Common myeloid progenitor, CD34-positive (primary cell): ENCODE measurements around the gene OR56B1. TPM values are rescaled to one million over a fixed set of nuclear protein-coding genes. Genes with fewer than 3 reads are reported as not detected.
A peak's percentile ranks its signal among the peaks of the same experiment; 100 is the strongest.
"Not testable (repeated sequence)": the region's sequence is repeated elsewhere in the genome, so short reads cannot be mapped to it uniquely, and the experiment has no call there.

Experiments
- CTCF ChIA-PET: fragments of 350-600 bp; sonication (Branson Sonifier 250); formaldehyde crosslinking; loops from one replicate; lab custom pipeline; 2021; ENCODE audit warnings: antibody characterized with exemption; lab: Charles Lee
- POLR2A ChIA-PET: fragments of 350-600 bp; sonication (Branson Sonifier 250); formaldehyde crosslinking; loops from one replicate; lab custom pipeline; 2021; ENCODE audit warnings: antibody characterized with exemption; lab: Charles Lee
- DNase-seq, 3 donors: peaks; one replicate each; pipeline versions ENCODE4 v3.0.0 to v3.0.0-alpha.2; 2013
- H3K27ac ChIP-seq, 2 experiments: 1 replicate in 1 of 2; 2 replicates in 1 of 2; pipeline ENCODE4 v1.7.0; 2013; ENCODE audit warnings: inconsistent platforms in 2 of 2, low read length in 2 of 2, mild to moderate bottlenecking in 2 of 2, low read depth in 1 of 2, moderate library complexity in 1 of 2; ENCODE audit not compliant: severe bottlenecking in 2 of 2, insufficient read depth in 1 of 2, poor library complexity in 1 of 2
- H3K27me3 ChIP-seq, 5 experiments: replicated peaks in 2 of 5; 1 replicate in 3 of 5; 2 replicates in 2 of 5; pipeline versions ENCODE4 v1.6.1 to v1.7.0; 2013; ENCODE audit warnings: low read length in 4 of 5, mild to moderate bottlenecking in 2 of 5, moderate library complexity in 2 of 5, inconsistent platforms in 1 of 5; ENCODE audit not compliant: insufficient read depth in 5 of 5, control insufficient read depth in 4 of 5
- H3K36me3 ChIP-seq, 4 experiments: 1 replicate in 2 of 4; 2 replicates in 2 of 4; pipeline versions ENCODE4 v1.6.1 to v1.7.0; 2013; ENCODE audit warnings: low read length in 3 of 4, control low read depth in 1 of 4, mild to moderate bottlenecking in 1 of 4; ENCODE audit not compliant: control insufficient read depth in 4 of 4, insufficient read depth in 4 of 4
- H3K4me1 ChIP-seq, 4 experiments: 1 replicate in 3 of 4; 2 replicates in 1 of 4; pipeline versions ENCODE4 v1.6.1 to v1.7.1; 2013; ENCODE audit warnings: low read length in 3 of 4, mild to moderate bottlenecking in 3 of 4, control low read depth in 1 of 4, inconsistent platforms in 1 of 4, moderate library complexity in 1 of 4; ENCODE audit not compliant: control insufficient read depth in 4 of 4, insufficient read depth in 4 of 4; ENCODE audit errors: control extremely low read depth in 1 of 4
- H3K4me3 ChIP-seq, 7 experiments: 1 replicate in 4 of 7; 2 replicates in 3 of 7; pipeline versions ENCODE4 v1.5.1 to v1.7.0; 2013; ENCODE audit warnings: mild to moderate bottlenecking in 7 of 7, low read length in 6 of 7, moderate library complexity in 6 of 7, inconsistent platforms in 2 of 7, low read depth in 2 of 7, control low read depth in 1 of 7; ENCODE audit not compliant: insufficient read depth in 4 of 7, control insufficient read depth in 1 of 7; ENCODE audit errors: extremely low read depth in 1 of 7
- H3K9me3 ChIP-seq, 5 experiments: 1 replicate in 4 of 5; 2 replicates in 1 of 5; pipeline versions ENCODE4 v1.6.1 to v1.7.1; 2013; ENCODE audit warnings: low read length in 4 of 5, mild to moderate bottlenecking in 2 of 5, inconsistent platforms in 1 of 5, low read depth in 1 of 5, moderate library complexity in 1 of 5; ENCODE audit not compliant: control insufficient read depth in 4 of 5, insufficient read depth in 2 of 5; ENCODE audit errors: control extremely low read depth in 1 of 5
- WGBS: methylation state at CpG from one replicate; pipeline ENCODE4 v1.1.5; 2013; ENCODE audit not compliant: insufficient coverage; 5-methylcytosine and 5-hydroxymethylcytosine counted together
- polyA plus RNA-seq: library from polyadenylated mRNA; unstranded; fragments of 120-200 nt; gene quantifications from one replicate; pipeline ENCODE4 v1.2.1, GENCODE V29; 2013

OR56B1 gene, protein sequence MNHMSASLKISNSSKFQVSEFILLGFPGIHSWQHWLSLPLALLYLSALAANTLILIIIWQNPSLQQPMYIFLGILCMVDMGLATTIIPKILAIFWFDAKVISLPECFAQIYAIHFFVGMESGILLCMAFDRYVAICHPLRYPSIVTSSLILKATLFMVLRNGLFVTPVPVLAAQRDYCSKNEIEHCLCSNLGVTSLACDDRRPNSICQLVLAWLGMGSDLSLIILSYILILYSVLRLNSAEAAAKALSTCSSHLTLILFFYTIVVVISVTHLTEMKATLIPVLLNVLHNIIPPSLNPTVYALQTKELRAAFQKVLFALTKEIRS
- 0.17 TPM for polyA plus RNA-seq

DNA sequence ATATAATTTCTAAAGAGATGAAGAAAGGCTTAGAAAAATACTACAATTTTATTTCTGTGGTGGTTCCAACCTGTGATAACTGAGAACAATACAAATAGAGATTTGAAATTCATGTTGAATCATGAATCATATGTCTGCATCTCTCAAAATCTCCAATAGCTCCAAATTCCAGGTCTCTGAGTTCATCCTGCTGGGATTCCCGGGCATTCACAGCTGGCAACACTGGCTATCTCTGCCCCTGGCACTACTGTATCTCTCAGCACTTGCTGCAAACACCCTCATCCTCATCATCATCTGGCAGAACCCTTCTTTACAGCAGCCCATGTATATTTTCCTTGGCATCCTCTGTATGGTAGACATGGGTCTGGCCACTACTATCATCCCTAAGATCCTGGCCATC is at the start of gene OR56B1:
TSS of gene OR56B1 (plus strand) at position 53 of the 400 bp plus-strand sequence. CDS start at position 122, 69 bp downstream.
- DNase-seq, result no peak
- 92% methylated on average over 1 of the region's 1 CpG for WGBS
- peaks cover 0 to 2% (median under 1%) of the 10 kb centered on the region in 4 experiments for H3K4me1 ChIP-seq
- H3K27me3 ChIP-seq, result no peaks in the 10 kb centered on the region
- ChIA-PET CTCF (interaction anchor here (1.2 kb wide), 1 partner anchor 23 kb away, joined by 3 read pairs; no protein-coding TSS in a partner anchor), POLR2A (no interaction called here)
- no peaks in the 10 kb centered on the region for H3K36me3 ChIP-seq
- H3K4me3 ChIP-seq, result no peak within 1 kb of the TSS
- H3K9me3 ChIP-seq, result peaks cover 0 to 6% (median 2%) of the 10 kb centered on the region in 5 experiments
- no peak within 1 kb of the TSS for H3K27ac ChIP-seq

DNA sequence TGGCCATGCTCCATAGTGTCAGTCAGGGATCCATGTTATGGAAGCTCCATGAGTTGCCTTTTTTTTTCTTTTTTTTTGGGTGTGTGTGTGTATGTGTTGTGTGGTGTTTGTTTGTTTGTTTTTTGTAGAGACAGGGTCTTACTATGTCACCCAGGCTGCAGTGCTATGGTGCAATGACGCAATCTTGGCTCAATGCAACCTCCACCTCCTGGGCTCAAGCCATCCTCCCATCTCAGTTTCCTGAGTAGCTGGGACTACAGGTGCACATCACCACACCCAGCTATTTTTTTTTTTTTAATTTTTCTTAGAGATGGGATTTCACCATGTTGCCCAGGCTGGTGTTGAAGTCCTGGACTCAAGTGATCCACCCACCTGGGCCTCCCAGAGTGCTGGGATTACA is 47.8 kb upstream of the OR56B1 start:
- ChIA-PET CTCF (interaction anchor here (1.4 to 2.9 kb wide), 4 partner anchors 10 to 89 kb away, joined by 5 to 14 read pairs (median 9); no protein-coding TSS in a partner anchor), POLR2A (interaction anchor here (0.5 kb wide), 1 partner anchor 119 kb away, joined by 4 read pairs; no protein-coding TSS in a partner anchor)
- no CpG with 5 or more reads among the region's 1 CpG for WGBS
- Histone ChIP-seq H3K4me1 (peaks cover 12 to 47% (median 32%) of the 10 kb centered on the region in 4 experiments), H3K27me3 (no peaks in the 10 kb centered on the region), H3K36me3 (no peaks in the 10 kb centered on the region), H3K27ac (no peak overlapping the region), H3K9me3 (no peaks in the 10 kb centered on the region), H3K4me3 (no peak overlapping the region)
- no peak for DNase-seq

DNA sequence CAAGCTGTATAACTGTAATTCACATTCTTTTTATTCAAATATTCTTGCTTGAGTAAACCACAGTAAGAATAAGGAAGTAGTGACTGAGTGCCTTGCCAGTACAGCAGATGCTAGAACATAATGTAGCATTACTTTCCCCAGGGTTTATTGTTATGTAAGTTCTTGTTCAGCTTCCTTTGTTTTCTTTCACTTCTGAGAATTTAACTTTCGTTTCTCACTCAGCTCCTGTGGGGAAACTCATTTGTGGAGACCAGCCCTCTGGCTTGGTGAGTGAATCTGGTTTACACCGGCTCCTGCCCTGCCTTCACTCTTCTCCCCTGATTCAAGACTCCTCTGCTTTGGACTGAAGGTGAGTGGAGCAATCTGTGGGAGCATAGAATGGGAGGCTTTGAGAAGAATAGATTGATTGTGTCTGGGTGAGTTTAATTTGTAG is 46.7 kb upstream of the OR56B1 start, which contains the start of gene TRIM22:
TSS of gene TRIM22 (plus strand) at position 240 of the 433 bp plus-strand sequence. CDS start 6,443 bp downstream, outside the sequence.
- H3K4me1 ChIP-seq, result peaks cover 12 to 43% (median 30%) of the 10 kb centered on the region in 4 experiments

DNA sequence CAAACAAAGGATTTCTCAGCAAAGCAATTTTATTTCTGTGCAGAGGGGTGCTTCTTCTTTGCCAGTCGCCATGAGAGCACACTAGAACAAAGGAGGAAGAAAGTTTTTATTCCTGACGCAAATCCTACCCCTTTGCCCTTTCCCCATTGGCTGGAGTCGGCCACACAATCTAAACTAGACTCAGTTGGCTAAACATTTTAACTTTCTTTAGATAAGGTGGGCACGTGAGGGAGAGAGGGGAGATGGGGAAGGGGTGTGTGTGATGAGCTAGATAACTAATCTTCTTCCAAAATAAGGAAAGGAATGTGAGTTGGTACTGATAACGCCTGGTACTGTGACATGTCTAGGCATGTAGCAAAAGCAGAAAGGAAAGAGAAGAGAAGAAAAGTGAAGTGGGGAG is 46.0 kb upstream of the OR56B1 start:
- WGBS, result no CpG with 5 or more reads among the region's 5 CpGs
- Histone ChIP-seq H3K36me3 (peaks cover 0 to 5% (median 3%) of the 10 kb centered on the region in 4 experiments), H3K4me3 (peak overlapping the region in 6 of 7 experiments; percentile 70 to 92 (median 80)), H3K9me3 (no peaks in the 10 kb centered on the region), H3K27ac (peak overlapping the region; percentile 81 to 89), H3K4me1 (peaks cover 12 to 44% (median 28%) of the 10 kb centered on the region in 4 experiments), H3K27me3 (no peaks in the 10 kb centered on the region)
- peak in 1 of 3 donors; percentile 31 for DNase-seq
- ChIA-PET POLR2A (interaction anchor here (1.3 to 1.4 kb wide), 2 partner anchors 11 to 120 kb away, joined by 3 to 7 read pairs; no protein-coding TSS in a partner anchor), CTCF (interaction anchor here (0.9 to 2.9 kb wide), 3 partner anchors 11 to 23 kb away, joined by 3 to 14 read pairs (median 13); no protein-coding TSS in a partner anchor)

More for the DNA sequence above, 46.7 kb upstream of the OR56B1 start, which contains the start of gene TRIM22:
- peak within 1 kb of the TSS; percentile 31 to 92 (median 78) for H3K4me3 ChIP-seq
- peak within 1 kb of the TSS; percentile 81 to 89 for H3K27ac ChIP-seq
- peak; percentile 70 to 93 (median 86) for DNase-seq
- no CpG with 5 or more reads among the region's 2 CpGs for WGBS
- POLR2A ChIA-PET, result interaction anchor here (1.3 to 1.4 kb wide), 2 partner anchors 11 to 121 kb away, joined by 3 to 7 read pairs; no protein-coding TSS in a partner anchor
- CTCF ChIA-PET, result interaction anchor here (1.6 to 2.9 kb wide), 3 partner anchors 11 to 90 kb away, joined by 5 to 14 read pairs (median 13); no protein-coding TSS in a partner anchor
- H3K27me3 ChIP-seq, result no peaks in the 10 kb centered on the region
- H3K36me3 ChIP-seq, result peaks cover 0 to 5% (median 3%) of the 10 kb centered on the region in 4 experiments
- H3K9me3 ChIP-seq, result no peaks in the 10 kb centered on the region

DNA sequence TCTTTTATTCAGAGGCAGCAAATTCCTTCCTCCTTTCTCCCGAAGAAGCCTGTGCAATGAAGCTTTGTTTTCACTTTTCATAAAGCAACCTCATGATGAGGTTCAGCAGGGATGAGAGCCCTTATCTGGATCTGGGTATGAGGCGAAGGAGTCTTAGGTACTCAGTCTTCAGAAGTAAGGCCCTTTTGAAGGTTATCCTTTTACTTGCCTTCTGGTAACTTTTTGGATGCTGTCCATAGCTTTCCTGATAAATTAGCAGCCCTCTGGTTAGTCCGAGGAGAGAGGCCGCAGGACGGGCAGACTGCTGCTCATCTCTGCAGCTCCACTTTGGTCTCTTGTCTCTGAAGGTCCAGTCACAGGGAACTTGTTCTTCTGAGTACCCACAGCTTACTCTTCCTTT is 45.5 kb upstream of the OR56B1 start:
- peaks cover 1 to 5% (median 3%) of the 10 kb centered on the region in 4 experiments for H3K36me3 ChIP-seq
- no peaks in the 10 kb centered on the region for H3K9me3 ChIP-seq
- H3K27ac ChIP-seq, result peak overlapping the region; percentile 81 to 89
- ChIA-PET POLR2A (interaction anchor here (1.4 kb wide), 1 partner anchor 120 kb away, joined by 3 read pairs; no protein-coding TSS in a partner anchor), CTCF (interaction anchor here (0.8 to 2.9 kb wide), 5 partner anchors 10 to 54 kb away, joined by 3 to 14 read pairs (median 3); no protein-coding TSS in a partner anchor)
- peak overlapping the region; percentile 30 to 92 (median 78) for H3K4me3 ChIP-seq
- peak in 1 of 3 donors; percentile 20 for DNase-seq
- H3K4me1 ChIP-seq, result peaks cover 12 to 42% (median 27%) of the 10 kb centered on the region in 4 experiments
- WGBS, result 0% methylated on average over 5 of the region's 5 CpGs
- no peaks in the 10 kb centered on the region for H3K27me3 ChIP-seq

DNA sequence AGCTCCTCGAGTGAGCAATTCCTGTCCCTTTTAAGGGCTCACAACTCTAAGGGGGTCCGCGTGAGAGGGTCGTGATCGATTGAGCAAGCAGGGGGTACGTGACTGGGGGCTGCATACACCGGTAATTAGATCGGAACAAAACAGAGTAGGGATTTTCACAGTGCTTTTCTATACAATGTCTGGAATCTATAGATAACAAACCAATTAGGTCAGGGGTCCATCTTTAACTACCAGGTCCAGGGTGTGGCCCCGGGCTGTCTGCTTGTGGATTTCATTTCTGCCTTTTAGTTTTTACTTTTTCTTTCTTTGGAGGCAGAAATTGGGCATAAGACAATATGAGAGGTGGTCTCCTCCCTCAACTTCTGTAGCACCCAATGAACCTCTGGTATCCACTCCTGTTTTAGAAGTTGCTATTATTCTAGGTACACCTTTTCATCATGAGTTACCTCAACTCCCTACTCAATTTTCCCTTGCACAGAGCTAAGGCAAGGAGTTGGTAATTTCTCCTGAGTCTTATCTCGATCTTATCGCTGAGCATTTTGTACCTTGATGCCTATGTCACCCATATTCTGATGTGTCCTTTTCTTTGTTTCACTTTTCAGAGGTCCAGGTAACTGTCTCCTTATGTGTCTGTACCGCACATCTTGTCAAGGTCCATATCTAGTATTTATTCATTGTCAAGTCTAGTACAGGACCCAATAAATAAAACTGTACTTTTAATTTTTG is 44.8 kb upstream of the OR56B1 start:
- CTCF ChIA-PET, result interaction anchor here (0.8 to 1.2 kb wide), 4 partner anchors 9 to 54 kb away, joined by 3 read pairs; no protein-coding TSS in a partner anchor
- peak overlapping the region; percentile 30 to 92 (median 78) for H3K4me3 ChIP-seq
- H3K4me1 ChIP-seq, result peaks cover 12 to 42% (median 27%) of the 10 kb centered on the region in 4 experiments
- peak overlapping the region; percentile 81 to 89 for H3K27ac ChIP-seq
- H3K27me3 ChIP-seq, H3K9me3 ChIP-seq, H3K36me3 ChIP-seq: not testable (repeated sequence)
- WGBS, result 13% methylated on average over 1 of the region's 12 CpGs
- peak in 1 of 3 donors; percentile 28 for DNase-seq
- POLR2A ChIA-PET, result interaction anchor here (0.5 to 1.4 kb wide), 2 partner anchors 119 to 909 kb away, joined by 3 read pairs; no protein-coding TSS in a partner anchor
